GM20000 (cell line): ENCODE measurements around the gene KAZN.

Source experiments
- DNase-seq: peaks from one replicate; pipeline ENCODE4 v3.0.0; 2012; ENCODE audit warnings: low spot score
- CTCF ChIP-seq: IDR thresholded peaks from 2 replicates; pipeline ENCODE4 v1.5.1; 2012; ENCODE audit warnings: mild to moderate bottlenecking, control low read depth; ENCODE audit errors: extremely low read depth, missing control alignments

KAZN gene

DNA sequence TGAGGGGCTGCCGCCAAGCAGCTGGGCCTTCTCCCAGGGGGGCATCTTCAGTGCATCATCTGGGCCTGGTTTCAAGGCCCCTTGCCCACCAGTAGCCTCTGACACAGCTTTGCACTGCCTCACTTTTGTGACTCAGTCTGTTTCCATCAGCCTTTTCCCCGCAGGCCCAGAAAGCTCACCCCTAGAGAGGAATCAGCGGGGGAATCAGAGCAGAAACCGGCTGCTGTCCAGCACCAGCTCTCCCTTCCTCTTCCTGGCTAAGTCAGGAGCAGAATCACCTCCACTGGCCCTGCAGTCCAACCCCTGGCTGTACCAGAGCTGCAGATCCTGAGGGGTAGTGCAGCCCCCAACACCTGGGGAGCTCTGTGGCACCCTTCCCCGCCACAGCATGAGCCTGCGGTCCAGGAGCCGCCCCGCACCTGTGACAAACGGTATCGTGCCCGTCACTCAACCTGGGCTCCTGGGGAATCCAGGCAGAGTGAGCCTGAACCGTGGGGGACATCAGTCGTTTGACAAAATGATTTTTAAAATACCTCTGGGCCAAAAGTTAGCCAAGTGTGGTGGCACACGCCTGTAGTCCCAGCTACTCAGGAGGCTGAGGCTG is 471.8 kb downstream of the KAZN start:
- no peak for TF ChIP-seq CTCF
- DNase-seq = no peak

- no peak for DNase-seq
Observed at GRCh38 chr1:15071936-15072335, 473.5 kb downstream of the KAZN start.

GRCh38 chr1:15073799-15074308 is 475.4 kb downstream of the KAZN start:
- no peak for TF ChIP-seq CTCF
- no peak for DNase-seq

More at GRCh38 chr1:15071936-15072335, 473.5 kb downstream of the KAZN start:
- TF ChIP-seq CTCF = no peak

DNA sequence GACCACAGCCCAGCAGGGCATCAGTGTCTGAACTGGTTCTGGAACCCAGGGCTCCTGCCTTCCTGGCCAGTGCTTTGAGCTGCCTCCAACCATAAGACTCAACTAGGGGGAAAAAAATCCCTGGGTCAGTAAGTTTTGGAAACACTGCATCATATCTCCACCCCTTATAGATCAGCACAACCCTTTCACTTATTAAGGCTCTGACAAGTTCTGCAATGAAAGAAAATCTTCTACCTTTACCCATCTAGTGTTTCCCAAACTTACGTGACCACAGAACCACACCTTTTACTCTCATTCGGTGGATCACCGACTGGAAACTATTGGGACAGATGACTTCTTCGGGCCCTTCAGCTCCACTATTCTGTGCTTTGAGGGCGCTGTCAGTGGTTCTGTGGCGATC is 476.7 kb downstream of the KAZN start:
- no peak for TF ChIP-seq CTCF
- DNase-seq = no peak

GRCh38 chr1:15075817-15076216 is 477.3 kb downstream of the KAZN start:
- TF ChIP-seq CTCF = no peak
- no peak for DNase-seq

DNA sequence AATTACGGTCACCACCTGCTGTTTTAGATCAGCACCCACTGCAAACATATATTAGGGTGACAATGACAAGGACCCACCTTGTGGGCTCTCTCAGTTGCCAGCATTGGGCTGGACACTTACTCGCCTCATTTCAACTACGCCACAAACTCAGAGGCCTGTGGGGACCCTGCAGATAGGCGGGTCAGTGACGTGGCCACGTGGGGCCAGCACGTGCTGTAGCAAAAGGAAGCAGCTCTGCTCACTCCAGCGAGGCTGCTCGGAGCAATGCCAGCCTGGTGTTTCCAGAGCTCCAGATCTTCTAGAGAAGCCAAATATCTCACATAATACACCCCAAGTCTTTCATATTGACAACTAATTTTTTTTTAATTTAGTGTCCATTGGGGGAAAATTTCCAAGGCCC is 478.3 kb downstream of the KAZN start:
- TF ChIP-seq CTCF = no peak
- DNase-seq = no peak

- no peak for DNase-seq
- TF ChIP-seq CTCF = no peak
Observed at GRCh38 chr1:15077384-15077783, 478.9 kb downstream of the KAZN start.
